GM12874 (cell line): ENCODE measurements around the gene ERCC1.

ENCODE experiments used
- CTCF ChIP-seq: IDR thresholded peaks from 2 replicates; pipeline ENCODE4 v1.5.1; 2011; ENCODE audit warnings: low read depth, mild to moderate bottlenecking, control low read depth, low read length, moderate library complexity; ENCODE audit not compliant: insufficient read depth

ERCC1 gene

GRCh38 chr19:45414468-45414867, 9.2 kb downstream of the ERCC1 start:
- no peak for TF ChIP-seq CTCF

GRCh38 chr19:45413497-45413896, 10.2 kb downstream of the ERCC1 start:
- no peak for TF ChIP-seq CTCF

GRCh38 chr19:45409557-45409920, 14.2 kb downstream of the ERCC1 start:
- no peak for TF ChIP-seq CTCF

- no peak for TF ChIP-seq CTCF
Measured at GRCh38 chr19:45408830-45409556, 14.7 kb downstream of the ERCC1 start.

- TF ChIP-seq CTCF = no peak
Measured at GRCh38 chr19:45408121-45408520, 15.6 kb downstream of the ERCC1 start.

- no peak for TF ChIP-seq CTCF
Measured at GRCh38 chr19:45407091-45407375, 16.7 kb downstream of the ERCC1 start.

GRCh38 chr19:45406226-45407090, 17.3 kb downstream of the ERCC1 start, which contains the start of gene POLR1G:
Gene POLR1G (plus strand): TSS chr19:45406644. CDS start chr19:45406697, 53 bp downstream.
- no peak for TF ChIP-seq CTCF
